Neuronal stem cell (in vitro differentiated cells): ENCODE measurements around the gene ST8SIA1.

Source experiments
- DNase-seq: peaks from one replicate; pipeline ENCODE4 v3.0.0-alpha.2; 2013; ENCODE audit warnings: low spot score
- H2AFZ ChIP-seq: one replicate; pipeline ENCODE4 v1.6.1; 2013; ENCODE audit warnings: mild to moderate bottlenecking, low read length, inconsistent platforms
- H2AK5ac ChIP-seq: 2 replicates; pipeline ENCODE4 v1.6.1; 2013; ENCODE audit warnings: low read depth, mild to moderate bottlenecking, inconsistent platforms, low read length, moderate library complexity, mixed read lengths
- H2BK120ac ChIP-seq: 2 replicates; pipeline ENCODE4 v1.6.1; 2013; ENCODE audit warnings: low read depth, mild to moderate bottlenecking, inconsistent platforms, low read length, moderate library complexity, mixed read lengths
- H2BK12ac ChIP-seq: one replicate; pipeline ENCODE4 v1.6.1; 2013; ENCODE audit warnings: low read length, inconsistent platforms
- H2BK15ac ChIP-seq: 2 replicates; pipeline ENCODE4 v1.6.1; 2013; ENCODE audit warnings: mild to moderate bottlenecking, low read length, inconsistent platforms, mixed read lengths
- H2BK5ac ChIP-seq: one replicate; pipeline ENCODE4 v1.6.1; 2013; ENCODE audit warnings: inconsistent platforms, mild to moderate bottlenecking, low read length, moderate library complexity
- H3K14ac ChIP-seq: one replicate; pipeline ENCODE4 v1.6.1; 2013; ENCODE audit warnings: low read length, inconsistent platforms
- H3K18ac ChIP-seq: 2 replicates; pipeline ENCODE4 v1.6.1; 2013; ENCODE audit warnings: low read length, inconsistent platforms
- H3K23ac ChIP-seq: 2 replicates; pipeline ENCODE4 v1.6.1; 2013; ENCODE audit warnings: low read depth, mild to moderate bottlenecking, mixed read lengths, low read length, inconsistent platforms; ENCODE audit not compliant: poor library complexity
- H3K27ac ChIP-seq: replicated peaks from 3 replicates; pipeline ENCODE4 v1.5.1; 2013; ENCODE audit warnings: low read length, inconsistent platforms
- H3K27me3 ChIP-seq, 3 experiments: 2 replicates each; pipeline ENCODE4 v1.6.1; 2013; ENCODE audit warnings: low read length in 3 of 3, mild to moderate bottlenecking in 2 of 3, inconsistent platforms in 1 of 3, low read depth in 1 of 3, mixed read lengths in 1 of 3, moderate library complexity in 1 of 3; ENCODE audit not compliant: control insufficient read depth in 3 of 3, insufficient read depth in 3 of 3
- H3K36me3 ChIP-seq, 2 donors: replicated peaks in 1 of 2; 2 replicates each; pipeline ENCODE4 v1.6.1; 2013; ENCODE audit warnings: low read length in 2 of 2; ENCODE audit not compliant: control insufficient read depth in 2 of 2, insufficient read depth in 2 of 2
- H3K4ac ChIP-seq: 2 replicates; pipeline ENCODE4 v1.6.1; 2013; ENCODE audit warnings: inconsistent platforms, mild to moderate bottlenecking, low read length, moderate library complexity
- H3K4me1 ChIP-seq, 2 donors: 1 replicate in 1 of 2; 2 replicates in 1 of 2; pipeline ENCODE4 v1.6.1; 2013; ENCODE audit warnings: low read length in 2 of 2, low read depth in 1 of 2; ENCODE audit not compliant: control insufficient read depth in 2 of 2, insufficient read depth in 1 of 2
- H3K4me2 ChIP-seq: one replicate; pipeline ENCODE4 v1.6.1; 2013; ENCODE audit warnings: mild to moderate bottlenecking, low read length, inconsistent platforms; ENCODE audit not compliant: insufficient read depth, poor library complexity, severe bottlenecking
- H3K4me3 ChIP-seq, 2 donors: 2 replicates each; pipeline ENCODE4 v1.5.1; 2013; ENCODE audit warnings: low read length in 2 of 2, mild to moderate bottlenecking in 2 of 2, inconsistent platforms in 1 of 2, moderate library complexity in 1 of 2
- H3K79me1 ChIP-seq: one replicate; pipeline ENCODE4 v1.6.1; 2013; ENCODE audit warnings: low read depth, mild to moderate bottlenecking, inconsistent platforms, low read length, moderate library complexity
- H3K9ac ChIP-seq: one replicate; pipeline ENCODE4 v1.6.1; 2013; ENCODE audit warnings: mild to moderate bottlenecking, low read depth, low read length, inconsistent platforms; ENCODE audit not compliant: poor library complexity
- H3K9me3 ChIP-seq, 2 donors: replicated peaks in 1 of 2; 2 replicates each; pipeline versions ENCODE3 to v1.6.1; 2013; ENCODE audit warnings: low read length in 2 of 2, mild to moderate bottlenecking in 2 of 2, inconsistent platforms in 1 of 2, low read depth in 1 of 2, mixed read lengths in 1 of 2, moderate library complexity in 1 of 2; ENCODE audit not compliant: control insufficient read depth in 2 of 2, insufficient read depth in 1 of 2
- H4K8ac ChIP-seq: one replicate; pipeline ENCODE4 v1.6.1; 2013; ENCODE audit warnings: low read depth, mild to moderate bottlenecking, inconsistent platforms, low read length, moderate library complexity
- H4K91ac ChIP-seq: one replicate; pipeline ENCODE4 v1.6.1; 2013; ENCODE audit warnings: low read length, low read depth, mild to moderate bottlenecking, inconsistent platforms; ENCODE audit not compliant: poor library complexity
- WGBS, 2 donors: extraction: QIAGEN DNeasy Blood & Tissue Kit; methylation state at CpG; one replicate each; pipeline ENCODE4 v1.1.7; 2013; ENCODE audit warnings: missing lambda C conversion rate in 2 of 2, mixed read lengths in 1 of 2; ENCODE audit not compliant: insufficient read length in 2 of 2, insufficient replicate concordance in 1 of 2; ENCODE audit errors: extremely low coverage in 2 of 2; 5-methylcytosine and 5-hydroxymethylcytosine counted together

ST8SIA1 gene

GRCh38 chr12:22272335-22273151, 62.0 kb downstream of the ST8SIA1 start:
- Histone ChIP-seq H3K14ac (no peak overlapping the region), H2BK12ac (no peak overlapping the region), H2AFZ (no peak overlapping the region), H3K9me3 (peaks cover 0 to 13% of the 10 kb centered on the region in 2 donors), H2BK15ac (no peak overlapping the region), H2AK5ac (no peak overlapping the region), H3K36me3 (peaks cover 0 to 2% of the 10 kb centered on the region in 2 donors), H3K79me1 (no peaks in the 10 kb centered on the region), H3K4me3 (no peak overlapping the region), H3K4ac (no peak overlapping the region), H3K27me3 (no peaks in the 10 kb centered on the region), H3K4me1 (peaks cover 0 to 2% of the 10 kb centered on the region in 2 donors), H2BK5ac (no peak overlapping the region), H3K9ac (no peak overlapping the region), H3K27ac (no peak overlapping the region), H3K18ac (no peak overlapping the region), H3K4me2 (no peak overlapping the region), H4K91ac (no peak overlapping the region), H4K8ac (no peak overlapping the region), H2BK120ac (no peak overlapping the region), H3K23ac (no peak overlapping the region)
- DNase-seq = no peak
- no CpG with 5 or more reads among the region's 11 CpGs for WGBS, 2 donors

DNA sequence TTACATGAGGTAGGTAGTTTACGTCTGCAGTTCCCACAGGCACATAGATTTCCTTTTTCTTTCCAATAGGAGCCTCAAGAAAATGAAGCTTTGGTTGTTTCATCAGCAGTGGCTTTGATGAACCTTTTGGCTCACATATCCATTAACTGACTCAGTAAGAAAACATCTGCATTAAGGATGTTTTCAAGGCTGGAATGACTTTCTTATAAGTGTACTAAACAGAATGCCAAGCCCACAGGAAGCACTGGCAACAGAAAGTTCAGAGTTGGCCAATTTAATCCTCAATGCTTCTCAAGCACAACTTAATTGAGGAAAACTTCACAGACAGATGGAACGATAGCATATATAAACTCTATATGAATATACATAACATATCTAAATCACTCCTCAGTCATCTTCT, 63.5 kb downstream of the ST8SIA1 start:
- no peak for DNase-seq
- Histone ChIP-seq H3K9ac (no peak overlapping the region), H4K91ac (no peak overlapping the region), H3K36me3 (peaks cover 0 to 2% of the 10 kb centered on the region in 2 donors), H2BK5ac (no peak overlapping the region), H3K9me3 (peaks cover 0 to 13% of the 10 kb centered on the region in 2 donors), H3K4me1 (peaks cover 0 to 2% of the 10 kb centered on the region in 2 donors), H3K18ac (no peak overlapping the region), H3K23ac (no peak overlapping the region), H3K14ac (no peak overlapping the region), H4K8ac (no peak overlapping the region), H3K4me3 (no peak overlapping the region), H3K27me3 (no peaks in the 10 kb centered on the region), H3K4me2 (no peak overlapping the region), H2BK120ac (no peak overlapping the region), H2AK5ac (no peak overlapping the region), H3K4ac (no peak overlapping the region), H3K79me1 (no peaks in the 10 kb centered on the region), H3K27ac (no peak overlapping the region), H2AFZ (no peak overlapping the region), H2BK12ac (no peak overlapping the region), H2BK15ac (no peak overlapping the region)
- WGBS, 2 donors = no CpG with 5 or more reads among the region's 2 CpGs

GRCh38 chr12:22268973-22269372, 65.5 kb downstream of the ST8SIA1 start:
- Histone ChIP-seq H3K9me3 (peaks cover 0 to 13% of the 10 kb centered on the region in 2 donors), H3K4me2 (no peak overlapping the region), H2BK120ac (no peak overlapping the region), H3K18ac (no peak overlapping the region), H3K4me1 (peaks cover 0 to 4% of the 10 kb centered on the region in 2 donors), H2BK12ac (no peak overlapping the region), H3K9ac (no peak overlapping the region), H3K79me1 (no peaks in the 10 kb centered on the region), H2BK15ac (no peak overlapping the region), H3K23ac (no peak overlapping the region), H3K4ac (no peak overlapping the region), H4K91ac (no peak overlapping the region), H3K27ac (no peak overlapping the region), H3K4me3 (no peak overlapping the region), H2BK5ac (no peak overlapping the region), H3K36me3 (peaks cover 0 to 2% of the 10 kb centered on the region in 2 donors), H2AFZ (no peak overlapping the region), H4K8ac (no peak overlapping the region), H2AK5ac (no peak overlapping the region), H3K27me3 (no peaks in the 10 kb centered on the region), H3K14ac (no peak overlapping the region)
- no peak for DNase-seq

- H3K4me2 ChIP-seq = no peak overlapping the region
- no peak overlapping the region for H3K4ac ChIP-seq
- DNase-seq = no peak
- no peak overlapping the region for H3K18ac ChIP-seq
- no peak overlapping the region for H3K4me3 ChIP-seq
- H2BK12ac ChIP-seq = no peak overlapping the region
- H2AK5ac ChIP-seq = no peak overlapping the region
- no peak overlapping the region for H2BK5ac ChIP-seq
- no peak overlapping the region for H2BK120ac ChIP-seq
- no peak overlapping the region for H3K23ac ChIP-seq
- H3K14ac ChIP-seq = no peak overlapping the region
- no peaks in the 10 kb centered on the region for H3K27me3 ChIP-seq
- H4K8ac ChIP-seq = no peak overlapping the region
- WGBS, 2 donors = no CpG with 5 or more reads among the region's 8 CpGs
- H3K4me1 ChIP-seq = peaks cover 0 to 9% of the 10 kb centered on the region in 2 donors
- H2AFZ ChIP-seq = no peak overlapping the region
- H3K79me1 ChIP-seq = no peaks in the 10 kb centered on the region
- H3K9me3 ChIP-seq = peaks cover 0 to 13% of the 10 kb centered on the region in 2 donors
- H3K36me3 ChIP-seq = peaks cover 0 to 2% of the 10 kb centered on the region in 2 donors
- no peak overlapping the region for H2BK15ac ChIP-seq
- no peak overlapping the region for H4K91ac ChIP-seq
- no peak overlapping the region for H3K9ac ChIP-seq
- H3K27ac ChIP-seq = no peak overlapping the region
Measured at GRCh38 chr12:22268406-22268805, 66.1 kb downstream of the ST8SIA1 start.
